Measurements from ENCODE around the gene LIG1.

- peak; percentile 27; the same call in 1 of the 2 replicates for TF ChIP-seq CTCF (conservative IDR thresholded peaks at IDR 0.05; ENCODE audit: low read length)
- no peak for TF ChIP-seq EZH2phosphoT487 (IDR thresholded peaks at IDR 0.05; ENCODE audit: borderline replicate concordance, low read depth, low read length)
These were observed 12.3 kb upstream of the LIG1 start for GRCh38 chr19:48182434-48182833.
